GM23338 (cell line): Measurements from ENCODE around the gene CCDC174. TPM values are rescaled to one million over a fixed set of nuclear protein-coding genes. Genes with fewer than 3 reads are reported as not detected.

Experiments used
- ATAC-seq: fragments of 200-7000 bp; cut with Tn5 transposase; 3 replicates; pipeline ENCODE4 v1.9.1; 2020
- DNase-seq: peaks from one replicate; pipeline ENCODE4 v3.0.0-alpha.2; 2015; ENCODE audit warnings: low spot score
- H2AFZ ChIP-seq: fragments of 200-600 bp; sonication (generic); 2 replicates; pipeline ENCODE4 v1.8.0; 2016; ENCODE audit warnings: antibody characterized with exemption, mild to moderate bottlenecking, moderate library complexity
- H3F3A ChIP-seq: fragments of 200-600 bp; sonication (generic); replicated peaks from 2 replicates; pipeline ENCODE4 v1.8.0; 2017; ENCODE audit warnings: antibody characterized with exemption, mixed run types, low read depth
- H3K27ac ChIP-seq: fragments of 200-600 bp; sonication (generic); 2 replicates; pipeline ENCODE4 v1.6.1; 2016; ENCODE audit warnings: low read depth
- H3K27me3 ChIP-seq: fragments of 200-600 bp; sonication (generic); 2 replicates; pipeline ENCODE4 v1.8.0; 2016; ENCODE audit warnings: mild to moderate bottlenecking, mixed run types, moderate library complexity; ENCODE audit not compliant: insufficient read depth
- H3K36me3 ChIP-seq: fragments of 200-600 bp; sonication (generic); 2 replicates; pipeline ENCODE4 v1.8.0; 2016; ENCODE audit warnings: mild to moderate bottlenecking; ENCODE audit not compliant: insufficient read depth
- H3K4me1 ChIP-seq: fragments of 200-600 bp; sonication (generic); 2 replicates; pipeline ENCODE4 v1.8.0; 2016; ENCODE audit warnings: mild to moderate bottlenecking, moderate library complexity; ENCODE audit not compliant: insufficient read depth
- H3K4me2 ChIP-seq: fragments of 200-600 bp; sonication (generic); 2 replicates; pipeline ENCODE4 v1.7.1; 2017; ENCODE audit warnings: mixed run types
- H3K4me3 ChIP-seq: fragments of 200-600 bp; sonication (generic); 2 replicates; pipeline ENCODE4 v1.6.1; 2016; ENCODE audit warnings: mixed run types
- H3K79me2 ChIP-seq: fragments of 200-600 bp; sonication (generic); replicated peaks from 2 replicates; pipeline ENCODE4 v1.8.0; 2017; ENCODE audit warnings: mild to moderate bottlenecking; ENCODE audit not compliant: insufficient read depth
- H3K9me2 ChIP-seq: fragments of 200-600 bp; sonication (generic); 2 replicates; pipeline ENCODE4 v1.8.0; 2017; ENCODE audit not compliant: insufficient read depth
- H4K20me1 ChIP-seq: fragments of 200-600 bp; sonication (generic); replicated peaks from 2 replicates; pipeline ENCODE4 v1.8.0; 2017; ENCODE audit warnings: mild to moderate bottlenecking; ENCODE audit not compliant: insufficient read depth
- H3K27ac Mint-ChIP-seq: 2 replicates; pipeline ENCODE4 v1.8.0; 2020; ENCODE audit warnings: inconsistent platforms, mild to moderate bottlenecking, moderate library complexity, mixed read lengths
- H3K27me3 Mint-ChIP-seq: 3 replicates; pipeline ENCODE4 v1.8.0; 2022; ENCODE audit warnings: low read depth, mild to moderate bottlenecking, moderate library complexity, mixed read lengths, inconsistent platforms; ENCODE audit not compliant: insufficient read depth, poor library complexity
- H3K36me3 Mint-ChIP-seq: 3 replicates; pipeline ENCODE4 v1.8.0; 2021; ENCODE audit warnings: low read depth, mild to moderate bottlenecking, inconsistent platforms, moderate library complexity, mixed read lengths
- H3K4me1 Mint-ChIP-seq: 3 replicates; pipeline ENCODE4 v1.8.0; 2020; ENCODE audit warnings: mild to moderate bottlenecking, inconsistent platforms, mixed read lengths
- H3K4me3 Mint-ChIP-seq: 3 replicates; pipeline ENCODE4 v1.8.0; 2021; ENCODE audit warnings: moderate library complexity, mild to moderate bottlenecking, inconsistent platforms, mixed read lengths
- H3K9me3 Mint-ChIP-seq: 3 replicates; pipeline ENCODE4 v1.8.0; 2020; ENCODE audit warnings: moderate library complexity, mild to moderate bottlenecking, inconsistent platforms, mixed read lengths
- CREB1 ChIP-seq: fragments of 250-450 bp; sonication (Bioruptor Pico); IDR thresholded peaks from 2 replicates; pipeline ENCODE4 v1.5.0; 2020; ENCODE audit warnings: low read depth, mild to moderate bottlenecking, moderate library complexity
- EZH2phosphoT487 ChIP-seq: fragments of 200-600 bp; sonication (generic); IDR thresholded peaks from one replicate; pipeline ENCODE4 v1.8.1; 2018; ENCODE audit warnings: antibody characterized with exemption; ENCODE audit not compliant: unreplicated experiment
- POLR2AphosphoS5 ChIP-seq: IDR thresholded peaks from 2 replicates; pipeline ENCODE4 v1.6.1; 2016; ENCODE audit warnings: antibody characterized with exemption, low read depth
- STAT1 ChIP-seq: IDR thresholded peaks from one replicate; pipeline ENCODE4 v1.6.1; 2016; ENCODE audit warnings: antibody characterized with exemption; ENCODE audit not compliant: unreplicated experiment
- ZNF114 ChIP-seq: fragments of 250-450 bp; sonication (Bioruptor Pico); IDR thresholded peaks from 2 replicates; pipeline ENCODE4 v1.5.0; 2020; ENCODE audit warnings: mild to moderate bottlenecking, moderate library complexity
- long read RNA-seq: library from polyadenylated mRNA; unstranded; transcript quantifications from one replicate; pipeline ENCODE4 v2.0.0, GENCODE V29; 2020; ENCODE audit not compliant: unreplicated experiment
- polyA plus RNA-seq: library from polyadenylated mRNA; unstranded; fragments of >200 nt; fragmentation: Nextera tagmentation; extraction: Ambion mirVana; gene quantifications from 2 replicates; pipeline ENCODE4 v1.2.1, GENCODE V29; 2016
- total RNA-seq: library from RNA; depleted of rRNA; stranded (reverse); fragments of >200 nt; shearing (Covaris generic); gene quantifications from 2 replicates; pipeline ENCODE4 v1.2.3, GENCODE V29; 2014; rRNA removed
- TF ChIP-seq, protein P1 (sequence below): IDR thresholded peaks from 2 replicates; pipeline ENCODE4 v1.6.1; 2016; ENCODE audit warnings: antibody characterized with exemption
- TF ChIP-seq, protein P2 (sequence below), 2 experiments: fragments of 200-600 bp in 1 of 2; sonication (generic) in 1 of 2; conservative IDR thresholded peaks; 2 replicates each; pipeline versions ENCODE4 v1.5.1 to v1.6.1; 2016 to 2017; ENCODE audit warnings: antibody characterized with exemption in 2 of 2, low read depth in 2 of 2, mild to moderate bottlenecking in 2 of 2, moderate library complexity in 1 of 2

CCDC174 gene
- total RNA-seq (9.2 and 11.2 TPM in 2 replicates), polyA plus RNA-seq (46.3 and 48.6 TPM in 2 replicates)
- long read RNA-seq, partial matches to known transcripts: 7 of 10 reads
- long read RNA-seq, other reads (novel, unspliced or antisense): 2 of 10 reads

DNA sequence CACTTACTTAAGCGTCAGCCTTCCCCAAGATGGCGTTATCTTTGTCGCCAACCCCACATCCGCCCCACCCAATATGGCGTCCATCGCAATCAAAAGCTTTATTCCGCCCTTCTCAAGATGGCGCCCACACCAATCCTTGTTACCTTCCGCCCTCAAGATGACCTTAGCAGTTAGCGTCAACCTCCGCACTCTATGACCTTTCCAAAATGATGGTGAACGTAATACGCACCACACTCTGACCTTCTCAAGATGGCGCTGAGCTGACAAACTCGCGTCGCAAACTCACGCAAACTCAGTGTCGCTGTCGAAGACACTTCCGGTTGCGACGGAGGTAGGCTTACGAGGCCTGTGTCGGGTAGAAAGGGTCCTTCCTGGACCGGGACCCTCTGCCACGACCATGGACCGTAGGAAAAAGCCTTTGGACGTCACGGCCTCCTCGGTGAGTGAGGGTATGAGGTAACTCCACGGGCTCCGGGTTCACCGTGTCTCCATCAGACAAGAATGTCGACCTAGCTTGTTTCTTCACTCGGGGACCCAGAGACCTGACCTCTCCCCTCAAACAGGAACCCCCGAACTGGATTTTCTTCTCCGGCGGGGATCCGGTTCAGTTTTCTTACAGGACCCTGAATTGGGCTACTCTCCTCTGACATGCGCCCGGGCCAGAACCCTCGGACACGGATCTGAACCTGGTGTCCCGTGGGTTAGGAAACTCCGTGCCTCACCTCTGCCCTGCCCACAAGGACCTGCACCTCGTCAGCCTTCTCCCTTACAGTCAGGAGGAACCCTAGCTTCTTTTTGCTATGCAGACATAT is at the start of gene CCDC174:
CCDC174 (plus strand) TSS at position 323 of the 812 bp plus-strand sequence; CDS start at position 398, 75 bp downstream.
- peak within 1 kb of the TSS; percentile 76 for H3K27ac ChIP-seq
- H3K36me3 ChIP-seq: peaks cover 23% of the 10 kb centered on the region; the same call in 1 of the 2 replicates
- no peak within 1 kb of the TSS; the same call in 1 of the 2 replicates for H2AFZ ChIP-seq
- Mint-ChIP-seq H3K36me3 (peaks cover 19% of the 10 kb centered on the region), H3K4me1 (peaks cover 5% of the 10 kb centered on the region; the same call in 2 of the 3 replicates), H3K4me3 (peak within 1 kb of the TSS; percentile 97), H3K9me3 (peaks cover 2% of the 10 kb centered on the region; the same call in 1 of the 3 replicates), H3K27me3 (peaks cover 4% of the 10 kb centered on the region), H3K27ac (peak within 1 kb of the TSS; percentile 99)
- peaks cover 9% of the 10 kb centered on the region; the same call in 1 of the 2 replicates for H3K4me1 ChIP-seq
- no peaks in the 10 kb centered on the region for H3K27me3 ChIP-seq
- no peaks in the 10 kb centered on the region for H3F3A ChIP-seq
- H3K79me2 ChIP-seq: peaks cover 18% of the 10 kb centered on the region
- H3K4me2 ChIP-seq: peak within 1 kb of the TSS; percentile 99
- TF ChIP-seq POLR2AphosphoS5 (peak; percentile 99), EZH2phosphoT487 (no peak), CREB1 (peak; percentile 93), ZNF114 (CRISPR knock-in tag) (peak; percentile 93; the same call in 1 of the 2 replicates)
- TF ChIP-seq, protein P1, sequence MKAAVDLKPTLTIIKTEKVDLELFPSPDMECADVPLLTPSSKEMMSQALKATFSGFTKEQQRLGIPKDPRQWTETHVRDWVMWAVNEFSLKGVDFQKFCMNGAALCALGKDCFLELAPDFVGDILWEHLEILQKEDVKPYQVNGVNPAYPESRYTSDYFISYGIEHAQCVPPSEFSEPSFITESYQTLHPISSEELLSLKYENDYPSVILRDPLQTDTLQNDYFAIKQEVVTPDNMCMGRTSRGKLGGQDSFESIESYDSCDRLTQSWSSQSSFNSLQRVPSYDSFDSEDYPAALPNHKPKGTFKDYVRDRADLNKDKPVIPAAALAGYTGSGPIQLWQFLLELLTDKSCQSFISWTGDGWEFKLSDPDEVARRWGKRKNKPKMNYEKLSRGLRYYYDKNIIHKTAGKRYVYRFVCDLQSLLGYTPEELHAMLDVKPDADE: peak; percentile 100
- H4K20me1 ChIP-seq: 0 out of 2 replicates have a peak, but pooled peaks cover 3% of the 10 kb centered on the region
- H3K4me3 ChIP-seq: peak within 1 kb of the TSS; percentile 66
- H3K9me2 ChIP-seq: 0 out of 2 replicates have a peak, but pooled peaks cover 4% of the 10 kb centered on the region
- peak; percentile 99 for DNase-seq
- ATAC-seq: peak; percentile 95

DNA sequence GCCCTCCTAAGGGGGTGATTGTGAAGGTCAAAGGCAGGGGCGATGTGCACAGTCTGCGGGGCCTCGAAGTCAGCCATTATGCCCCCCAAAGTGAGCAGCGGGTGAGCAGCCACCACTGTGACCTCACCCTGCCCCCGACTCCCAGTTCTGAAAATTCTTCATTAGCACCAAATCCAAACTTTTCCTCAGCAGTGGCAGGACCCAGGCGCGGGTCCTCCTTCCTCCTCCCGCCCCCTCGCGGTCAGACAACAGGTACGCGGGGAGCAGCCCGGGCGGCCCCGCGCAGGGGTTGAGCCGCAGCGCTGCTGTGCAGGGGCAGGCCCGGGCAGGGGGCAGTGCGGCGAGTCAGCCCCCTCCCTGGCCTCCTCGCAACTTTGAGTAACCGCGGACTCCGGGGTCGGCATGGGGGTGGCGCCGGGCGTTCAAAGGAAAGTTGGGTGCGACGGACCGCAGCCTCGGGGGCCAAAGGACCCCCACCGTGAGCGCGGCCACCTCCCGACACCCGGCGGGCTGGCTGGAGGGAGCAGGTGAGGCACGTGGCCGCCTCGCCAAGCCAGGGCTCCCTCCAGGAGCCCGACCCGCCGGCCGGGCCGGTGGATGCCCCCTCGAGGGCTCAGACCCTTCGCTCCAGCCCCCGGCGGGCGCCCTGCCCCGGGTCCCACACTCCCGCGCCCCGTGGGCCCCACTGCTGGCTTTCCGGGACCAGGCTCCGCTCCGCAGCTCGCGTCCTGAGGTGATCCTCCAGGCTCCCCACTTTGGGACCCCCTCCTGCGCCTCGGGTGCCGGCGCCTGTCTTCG is 49.4 kb upstream of the CCDC174 start:
- Histone ChIP-seq H3K36me3 (no peaks in the 10 kb centered on the region), H3K4me2 (peak overlapping the region; percentile 88), H3F3A (no peaks in the 10 kb centered on the region), H3K9me2 (no peaks in the 10 kb centered on the region), H4K20me1 (peaks cover 7% of the 10 kb centered on the region; the same call in 1 of the 2 replicates), H3K4me3 (peak overlapping the region; percentile 78), H3K27me3 (peaks cover 24% of the 10 kb centered on the region), H3K4me1 (peaks cover 9% of the 10 kb centered on the region; the same call in 1 of the 2 replicates), H3K79me2 (no peaks in the 10 kb centered on the region), H3K27ac (no peak overlapping the region), H2AFZ (peak overlapping the region; percentile 93)
- Mint-ChIP-seq H3K4me1 (peaks cover 16% of the 10 kb centered on the region), H3K4me3 (peak overlapping the region; percentile 76), H3K27ac (no peak overlapping the region), H3K9me3 (no peaks in the 10 kb centered on the region; the same call in 2 of the 3 replicates), H3K27me3 (peaks cover 17% of the 10 kb centered on the region), H3K36me3 (no peaks in the 10 kb centered on the region)
- DNase-seq (peak; percentile 87), ATAC-seq (peak; percentile 77)
- TF ChIP-seq STAT1: no peak
- TF ChIP-seq, protein P2, sequence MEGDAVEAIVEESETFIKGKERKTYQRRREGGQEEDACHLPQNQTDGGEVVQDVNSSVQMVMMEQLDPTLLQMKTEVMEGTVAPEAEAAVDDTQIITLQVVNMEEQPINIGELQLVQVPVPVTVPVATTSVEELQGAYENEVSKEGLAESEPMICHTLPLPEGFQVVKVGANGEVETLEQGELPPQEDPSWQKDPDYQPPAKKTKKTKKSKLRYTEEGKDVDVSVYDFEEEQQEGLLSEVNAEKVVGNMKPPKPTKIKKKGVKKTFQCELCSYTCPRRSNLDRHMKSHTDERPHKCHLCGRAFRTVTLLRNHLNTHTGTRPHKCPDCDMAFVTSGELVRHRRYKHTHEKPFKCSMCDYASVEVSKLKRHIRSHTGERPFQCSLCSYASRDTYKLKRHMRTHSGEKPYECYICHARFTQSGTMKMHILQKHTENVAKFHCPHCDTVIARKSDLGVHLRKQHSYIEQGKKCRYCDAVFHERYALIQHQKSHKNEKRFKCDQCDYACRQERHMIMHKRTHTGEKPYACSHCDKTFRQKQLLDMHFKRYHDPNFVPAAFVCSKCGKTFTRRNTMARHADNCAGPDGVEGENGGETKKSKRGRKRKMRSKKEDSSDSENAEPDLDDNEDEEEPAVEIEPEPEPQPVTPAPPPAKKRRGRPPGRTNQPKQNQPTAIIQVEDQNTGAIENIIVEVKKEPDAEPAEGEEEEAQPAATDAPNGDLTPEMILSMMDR (conservative IDR thresholded peaks at IDR 0.05; ENCODE audit: low read depth in 2 of 2): peak; percentile 63 to 85
